SH-SY5Y (cell line): ENCODE results near the gene CFB.

Source experiments
- GATA2 ChIP-seq: IDR thresholded peaks from 2 replicates; pipeline ENCODE4 v1.6.1; 2011; ENCODE audit warnings: mild to moderate bottlenecking, low read depth, low read length
- GATA3 ChIP-seq: IDR thresholded peaks from 2 replicates; pipeline ENCODE4 v1.6.1; 2011; ENCODE audit warnings: low read depth, mild to moderate bottlenecking, low read length, moderate library complexity

DNA sequence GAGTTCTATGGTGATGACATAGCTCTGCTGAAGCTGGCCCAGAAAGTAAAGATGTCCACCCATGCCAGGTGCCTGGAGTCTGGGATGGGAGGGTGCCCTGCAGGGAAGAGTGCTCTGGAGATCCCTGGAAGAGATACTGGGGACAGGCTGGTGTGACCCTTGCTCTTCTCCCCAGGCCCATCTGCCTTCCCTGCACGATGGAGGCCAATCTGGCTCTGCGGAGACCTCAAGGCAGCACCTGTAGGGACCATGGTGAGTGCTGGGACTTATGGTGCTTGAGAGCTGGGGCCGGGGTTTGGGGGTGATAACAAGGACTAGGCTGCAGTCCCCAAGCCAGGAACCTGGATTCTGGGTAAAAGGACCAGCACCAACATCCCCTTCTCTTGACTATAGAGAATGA, 2.2 kb upstream of the CFB start:
- TF ChIP-seq GATA2 (peak; percentile 23; the same call in 1 of the 2 replicates), GATA3 (no peak)
